ENCODE measurements around the gene SMYD5. TPM values are rescaled to one million over a fixed set of nuclear protein-coding genes. Genes with fewer than 3 reads are reported as not detected.

SMYD5 gene
- total RNA-seq, 2 experiments from 2014 or later = 39.6 to 48.6 TPM

- TF ChIP-seq, protein P1, sequence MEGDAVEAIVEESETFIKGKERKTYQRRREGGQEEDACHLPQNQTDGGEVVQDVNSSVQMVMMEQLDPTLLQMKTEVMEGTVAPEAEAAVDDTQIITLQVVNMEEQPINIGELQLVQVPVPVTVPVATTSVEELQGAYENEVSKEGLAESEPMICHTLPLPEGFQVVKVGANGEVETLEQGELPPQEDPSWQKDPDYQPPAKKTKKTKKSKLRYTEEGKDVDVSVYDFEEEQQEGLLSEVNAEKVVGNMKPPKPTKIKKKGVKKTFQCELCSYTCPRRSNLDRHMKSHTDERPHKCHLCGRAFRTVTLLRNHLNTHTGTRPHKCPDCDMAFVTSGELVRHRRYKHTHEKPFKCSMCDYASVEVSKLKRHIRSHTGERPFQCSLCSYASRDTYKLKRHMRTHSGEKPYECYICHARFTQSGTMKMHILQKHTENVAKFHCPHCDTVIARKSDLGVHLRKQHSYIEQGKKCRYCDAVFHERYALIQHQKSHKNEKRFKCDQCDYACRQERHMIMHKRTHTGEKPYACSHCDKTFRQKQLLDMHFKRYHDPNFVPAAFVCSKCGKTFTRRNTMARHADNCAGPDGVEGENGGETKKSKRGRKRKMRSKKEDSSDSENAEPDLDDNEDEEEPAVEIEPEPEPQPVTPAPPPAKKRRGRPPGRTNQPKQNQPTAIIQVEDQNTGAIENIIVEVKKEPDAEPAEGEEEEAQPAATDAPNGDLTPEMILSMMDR (IDR thresholded peaks at IDR 0.05) = peak; percentile 90
- Mint-ChIP-seq H3K27ac (no peak overlapping the region), H3K9me3 (no peaks in the 10 kb centered on the region), H3K4me1 (ENCODE audit: low read depth) (peaks cover 29% of the 10 kb centered on the region), H3K36me3 (ENCODE audit: low read depth) (no peaks in the 10 kb centered on the region), H3K27me3 (no peaks in the 10 kb centered on the region), H3K4me3 (peak overlapping the region; percentile 33)
- DNase-seq (peak; percentile 89), ATAC-seq (peak; percentile 78)
- CTCF ChIA-PET = interaction anchor here (0.6 to 3.7 kb wide), 41 partner anchors 9 to 320 kb away, joined by 3 to 79 read pairs (median 4); partner anchors contain the start of genes CCT7, NOTO, PRADC1 and RAB11FIP5
- intact Hi-C loops (cut with micrococcal nuclease) = no loop called here
- POLR2A ChIA-PET = interaction anchor here (0.7 to 3.4 kb wide), 6 partner anchors 17 to 148 kb away, joined by 3 to 23 read pairs (median 6); partner anchors contain the start of genes CCT7 and PRADC1
Measured at GRCh38 chr2:73212448-73213176, 1.4 kb upstream of the SMYD5 start.

- H3K36me3 Mint-ChIP-seq (ENCODE audit: low read depth) = peaks cover 3% of the 10 kb centered on the region
- H3K4me3 Mint-ChIP-seq = peak overlapping the region; percentile 88
- ATAC-seq (no peak), DNase-seq (no peak)
- TF ChIP-seq, protein P1 (IDR thresholded peaks at IDR 0.05) = no peak
- peaks cover 32% of the 10 kb centered on the region for H3K4me1 Mint-ChIP-seq (ENCODE audit: low read depth)
- no peaks in the 10 kb centered on the region for H3K9me3 Mint-ChIP-seq
- CTCF ChIA-PET = interaction anchor here (0.9 to 1.5 kb wide), 2 partner anchors 18 to 21 kb away, joined by 3 to 5 read pairs; partner anchors contain the start of gene PRADC1
- peak overlapping the region; percentile 93 for H3K27ac Mint-ChIP-seq
- H3K27me3 Mint-ChIP-seq = no peaks in the 10 kb centered on the region
- POLR2A ChIA-PET = interaction anchor here (1.1 to 1.4 kb wide), 4 partner anchors 13 to 36 kb away, joined by 3 to 8 read pairs (median 4); partner anchors contain the start of gene CCT7
- intact Hi-C loops (cut with micrococcal nuclease) = no loop called here
Measured at GRCh38 chr2:73215254-73215653, 1.2 kb downstream of the SMYD5 start.

DNA sequence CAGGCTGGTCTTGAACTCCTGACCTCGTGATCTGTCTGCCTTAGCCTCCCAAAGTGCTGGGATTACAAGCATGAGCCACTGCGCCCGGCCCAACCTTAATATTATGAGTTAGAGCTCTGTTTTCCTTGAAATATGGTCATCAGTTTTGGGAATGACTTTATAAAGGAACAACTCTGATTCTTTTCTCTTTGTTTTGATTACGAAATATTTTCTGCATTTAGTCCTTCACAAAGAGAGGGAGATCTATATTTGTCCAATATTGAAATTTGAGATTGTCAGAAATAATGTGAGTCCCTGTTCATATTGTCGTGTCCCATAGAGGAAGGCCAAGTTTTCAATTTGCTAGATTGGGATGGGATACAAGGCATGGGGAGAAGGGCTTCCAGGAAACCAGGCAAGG lies 3.1 kb downstream of the SMYD5 start:
- POLR2A ChIA-PET = interaction anchor here (2.5 to 11.0 kb wide), 2 partner anchors 11 to 17 kb away, joined by 12 to 108 read pairs; partner anchors contain the start of genes CCT7 and PRADC1

DNA sequence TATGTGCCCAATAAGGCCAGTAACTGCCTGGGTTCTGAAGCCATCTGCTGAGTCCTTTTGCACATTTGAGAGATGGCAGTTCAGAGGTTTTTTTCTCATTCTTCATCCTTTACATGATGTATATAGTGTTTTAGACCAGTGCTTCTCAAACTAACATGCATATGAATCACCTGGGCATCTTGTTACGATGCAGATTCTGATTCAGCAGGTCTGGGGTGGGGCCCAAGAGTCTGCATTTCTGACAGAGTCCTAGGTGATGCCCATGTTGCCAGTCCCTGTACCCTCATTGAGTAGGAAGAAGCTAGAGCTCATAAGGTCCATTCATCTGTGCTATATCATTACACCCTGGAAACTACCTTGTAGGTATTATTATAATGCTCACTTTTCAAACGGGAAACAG lies 3.8 kb downstream of the SMYD5 start:
- intact Hi-C loops (cut with micrococcal nuclease) = no loop called here
- H3K4me3 Mint-ChIP-seq = no peak overlapping the region
- TF ChIP-seq, protein P1 (IDR thresholded peaks at IDR 0.05) = no peak
- H3K9me3 Mint-ChIP-seq = no peaks in the 10 kb centered on the region
- CTCF ChIA-PET = interaction anchor here (1.7 to 3.1 kb wide), 2 partner anchors 40 to 72 kb away, joined by 5 to 14 read pairs; no protein-coding TSS in a partner anchor
- POLR2A ChIA-PET = interaction anchor here (0.9 to 11.0 kb wide), 3 partner anchors 11 to 32 kb away, joined by 3 to 108 read pairs (median 12); partner anchors contain the start of genes CCT7 and PRADC1
- peaks cover 5% of the 10 kb centered on the region for H3K36me3 Mint-ChIP-seq (ENCODE audit: low read depth)
- no peak overlapping the region for H3K27ac Mint-ChIP-seq
- DNase-seq (no peak), ATAC-seq (no peak)
- H3K27me3 Mint-ChIP-seq = no peaks in the 10 kb centered on the region
- peaks cover 30% of the 10 kb centered on the region for H3K4me1 Mint-ChIP-seq (ENCODE audit: low read depth)

More for the DNA sequence above, 3.1 kb downstream of the SMYD5 start:
- Mint-ChIP-seq H3K27ac (no peak overlapping the region), H3K27me3 (no peaks in the 10 kb centered on the region), H3K36me3 (ENCODE audit: low read depth) (peaks cover 5% of the 10 kb centered on the region), H3K4me3 (no peak overlapping the region), H3K9me3 (no peaks in the 10 kb centered on the region), H3K4me1 (ENCODE audit: low read depth) (peaks cover 32% of the 10 kb centered on the region)
- CTCF ChIA-PET = interaction anchor here (1.4 to 3.1 kb wide), 2 partner anchors 40 to 45 kb away, joined by 4 to 14 read pairs; no protein-coding TSS in a partner anchor
- ATAC-seq (no peak), DNase-seq (no peak)
- intact Hi-C loops (cut with micrococcal nuclease) = no loop called here
- TF ChIP-seq, protein P1 (IDR thresholded peaks at IDR 0.05) = no peak
